Activated CD8-positive, alpha-beta memory T cell treated with anti-CD3 and anti-CD28 coated beads, Interleukin-2, amount 10 ng/mL, durations not matched to agents 7 days and 5 days (primary cell): ENCODE results near the gene DAZAP1. TPM values are rescaled to one million over a fixed set of nuclear protein-coding genes. Genes with fewer than 3 reads are reported as not detected.
"Not testable (repeated sequence)": the region's sequence is repeated elsewhere in the genome, so short reads cannot be mapped to it uniquely, and the experiment has no call there.

Experiments used
- ATAC-seq: fragments of 150-1000 bp; cut with Tn5 transposase; one replicate; pipeline ENCODE4 v1.10.0; 2021; ENCODE audit warnings: moderate library complexity
- CTCF ChIA-PET: fragments of 350-600 bp; sonication (Branson Sonifier 250); formaldehyde crosslinking; loops from one replicate; lab custom pipeline; 2021; ENCODE audit warnings: antibody characterized with exemption; lab: Charles Lee
- DNase-seq: peaks from one replicate; pipeline ENCODE4 v3.0.0-alpha.2; 2020
- H3K27ac Mint-ChIP-seq: one replicate; pipeline ENCODE4 v1.8.0; 2021; ENCODE audit warnings: mild to moderate bottlenecking, mixed read lengths
- H3K27me3 Mint-ChIP-seq: one replicate; pipeline ENCODE4 v1.8.0; 2021; ENCODE audit warnings: mixed read lengths
- H3K36me3 Mint-ChIP-seq: one replicate; pipeline ENCODE4 v1.8.0; 2021; ENCODE audit warnings: mild to moderate bottlenecking, mixed read lengths
- H3K4me1 Mint-ChIP-seq: one replicate; pipeline ENCODE4 v1.8.0; 2021; ENCODE audit warnings: mixed read lengths
- H3K4me3 Mint-ChIP-seq: one replicate; pipeline ENCODE4 v1.8.0; 2021; ENCODE audit warnings: mild to moderate bottlenecking, moderate library complexity, mixed read lengths
- H3K9me3 Mint-ChIP-seq: one replicate; pipeline ENCODE4 v1.8.0; 2022; ENCODE audit warnings: low read depth, mixed read lengths
- total RNA-seq, 2 experiments: library from RNA; stranded (reverse); gene quantifications; one replicate each; pipeline ENCODE4 v1.2.3, GENCODE V29; 2021

Gene DAZAP1
- total RNA-seq, 2 experiments from 2014 or later, result 275 to 283 TPM

- peak overlapping the region; percentile 52 for H3K27ac Mint-ChIP-seq
- H3K27me3 Mint-ChIP-seq, result no peaks in the 10 kb centered on the region
- no peaks in the 10 kb centered on the region for H3K9me3 Mint-ChIP-seq
- DNase-seq (no peak), ATAC-seq (no peak)
- no peak overlapping the region for H3K4me3 Mint-ChIP-seq
- H3K4me1 Mint-ChIP-seq, result peaks cover 69% of the 10 kb centered on the region
- peaks cover 21% of the 10 kb centered on the region for H3K36me3 Mint-ChIP-seq
- CTCF ChIA-PET, result interaction anchor here (0.7 to 1.1 kb wide), 4 partner anchors 11 to 169 kb away, joined by 3 to 4 read pairs (median 3); no protein-coding TSS in a partner anchor
Measured at GRCh38 chr19:1412995-1413800, 5.8 kb downstream of the DAZAP1 start.

- Mint-ChIP-seq H3K9me3 (no peaks in the 10 kb centered on the region), H3K36me3 (peaks cover 24% of the 10 kb centered on the region), H3K4me1 (peaks cover 44% of the 10 kb centered on the region), H3K27me3 (no peaks in the 10 kb centered on the region), H3K27ac (no peak overlapping the region), H3K4me3 (no peak overlapping the region)
- DNase-seq, result no peak
- CTCF ChIA-PET, result no interaction called here
- no peak for ATAC-seq
Measured at GRCh38 chr19:1416014-1416841, 8.8 kb downstream of the DAZAP1 start.

- ATAC-seq (no peak), DNase-seq (no peak)
- Mint-ChIP-seq H3K27ac (no peak overlapping the region), H3K36me3 (peaks cover 24% of the 10 kb centered on the region), H3K27me3 (no peaks in the 10 kb centered on the region), H3K9me3 (no peaks in the 10 kb centered on the region), H3K4me3 (no peak overlapping the region), H3K4me1 (peaks cover 35% of the 10 kb centered on the region)
- CTCF ChIA-PET, result interaction anchor here (0.6 kb wide), 1 partner anchor 25 kb away, joined by 4 read pairs; no protein-coding TSS in a partner anchor
Measured at GRCh38 chr19:1417145-1417544, 9.8 kb downstream of the DAZAP1 start.

- Mint-ChIP-seq H3K27ac (no peak overlapping the region), H3K9me3 (no peaks in the 10 kb centered on the region), H3K27me3 (no peaks in the 10 kb centered on the region), H3K36me3 (peaks cover 29% of the 10 kb centered on the region), H3K4me3 (no peak overlapping the region), H3K4me1 (peaks cover 27% of the 10 kb centered on the region)
- CTCF ChIA-PET, result no interaction called here
- DNase-seq (no peak), ATAC-seq (no peak)
Measured at GRCh38 chr19:1417681-1418495, 10.5 kb downstream of the DAZAP1 start.

- no peak for DNase-seq
- Mint-ChIP-seq H3K27ac (no peak overlapping the region), H3K4me1 (peaks cover 23% of the 10 kb centered on the region), H3K36me3 (peaks cover 32% of the 10 kb centered on the region), H3K4me3 (no peak overlapping the region), H3K9me3 (no peaks in the 10 kb centered on the region), H3K27me3 (no peaks in the 10 kb centered on the region)
- no peak for ATAC-seq
- CTCF ChIA-PET, result no interaction called here
Measured at GRCh38 chr19:1418496-1418775, 11.1 kb downstream of the DAZAP1 start.

GRCh38 chr19:1418951-1419738, 11.8 kb downstream of the DAZAP1 start:
- Mint-ChIP-seq H3K4me1 (peaks cover 19% of the 10 kb centered on the region), H3K27ac (no peak overlapping the region), H3K4me3 (no peak overlapping the region), H3K27me3 (no peaks in the 10 kb centered on the region), H3K36me3 (peaks cover 37% of the 10 kb centered on the region), H3K9me3 (no peaks in the 10 kb centered on the region)
- DNase-seq, result no peak
- CTCF ChIA-PET, result no interaction called here
- no peak for ATAC-seq

GRCh38 chr19:1420085-1420484, 12.7 kb downstream of the DAZAP1 start:
- ATAC-seq, result not testable (repeated sequence)

GRCh38 chr19:1420590-1420989, 13.2 kb downstream of the DAZAP1 start:
- peaks cover 11% of the 10 kb centered on the region for H3K4me1 Mint-ChIP-seq
- DNase-seq (no peak), ATAC-seq (no peak)
- no peaks in the 10 kb centered on the region for H3K27me3 Mint-ChIP-seq
- H3K9me3 Mint-ChIP-seq, result no peaks in the 10 kb centered on the region
- no peak overlapping the region for H3K4me3 Mint-ChIP-seq
- CTCF ChIA-PET, result interaction anchor here (1.0 kb wide), 1 partner anchor 9 kb away, joined by 3 read pairs; no protein-coding TSS in a partner anchor
- H3K27ac Mint-ChIP-seq, result no peak overlapping the region
- peaks cover 42% of the 10 kb centered on the region for H3K36me3 Mint-ChIP-seq

More at GRCh38 chr19:1420085-1420484, 12.7 kb downstream of the DAZAP1 start:
- not testable (repeated sequence) for H3K4me3 Mint-ChIP-seq, H3K27me3 Mint-ChIP-seq, H3K27ac Mint-ChIP-seq, H3K9me3 Mint-ChIP-seq, DNase-seq
- H3K36me3 Mint-ChIP-seq, result peaks cover 40% of the 10 kb centered on the region
- H3K4me1 Mint-ChIP-seq, result peaks cover 14% of the 10 kb centered on the region
- CTCF ChIA-PET, result interaction anchor here (1.0 kb wide), 1 partner anchor 8 kb away, joined by 3 read pairs; no protein-coding TSS in a partner anchor

- H3K4me3 Mint-ChIP-seq, result no peak overlapping the region
- H3K9me3 Mint-ChIP-seq, result no peaks in the 10 kb centered on the region
- H3K4me1 Mint-ChIP-seq, result peaks cover 5% of the 10 kb centered on the region
- H3K36me3 Mint-ChIP-seq, result peaks cover 45% of the 10 kb centered on the region
- H3K27ac Mint-ChIP-seq, result no peak overlapping the region
- H3K27me3 Mint-ChIP-seq, result no peaks in the 10 kb centered on the region
- DNase-seq (no peak), ATAC-seq (no peak)
- CTCF ChIA-PET, result interaction anchor here (1.0 kb wide), 1 partner anchor 9 kb away, joined by 3 read pairs; no protein-coding TSS in a partner anchor
Measured at GRCh38 chr19:1421218-1421957, 14.0 kb downstream of the DAZAP1 start.

GRCh38 chr19:1421958-1422305, 14.5 kb downstream of the DAZAP1 start:
- CTCF ChIA-PET, result no interaction called here

GRCh38 chr19:1422360-1422759, 15.0 kb downstream of the DAZAP1 start:
- H3K27ac Mint-ChIP-seq, result no peak overlapping the region
- no peak overlapping the region for H3K4me3 Mint-ChIP-seq
- peaks cover 2% of the 10 kb centered on the region for H3K4me1 Mint-ChIP-seq
- peaks cover 42% of the 10 kb centered on the region for H3K36me3 Mint-ChIP-seq
- H3K27me3 Mint-ChIP-seq, result no peaks in the 10 kb centered on the region
- CTCF ChIA-PET, result no interaction called here
- no peaks in the 10 kb centered on the region for H3K9me3 Mint-ChIP-seq
- DNase-seq (no peak), ATAC-seq (no peak)

More at GRCh38 chr19:1421958-1422305, 14.5 kb downstream of the DAZAP1 start:
- ATAC-seq, result no peak
- no peak for DNase-seq
- Mint-ChIP-seq H3K27me3 (no peaks in the 10 kb centered on the region), H3K4me3 (no peak overlapping the region), H3K27ac (no peak overlapping the region), H3K9me3 (no peaks in the 10 kb centered on the region), H3K36me3 (peaks cover 45% of the 10 kb centered on the region), H3K4me1 (peaks cover 5% of the 10 kb centered on the region)

GRCh38 chr19:1422943-1423342, 15.6 kb downstream of the DAZAP1 start:
- no peak overlapping the region for H3K27ac Mint-ChIP-seq
- CTCF ChIA-PET, result no interaction called here
- no peaks in the 10 kb centered on the region for H3K27me3 Mint-ChIP-seq
- no peaks in the 10 kb centered on the region for H3K4me1 Mint-ChIP-seq
- no peak overlapping the region for H3K4me3 Mint-ChIP-seq
- no peak for DNase-seq
- peaks cover 39% of the 10 kb centered on the region for H3K36me3 Mint-ChIP-seq
- no peaks in the 10 kb centered on the region for H3K9me3 Mint-ChIP-seq
- ATAC-seq, result no peak
